ENCODE results near the gene SLC35A5. TPM values are rescaled to one million over a fixed set of nuclear protein-coding genes. Genes with fewer than 3 reads are reported as not detected.

The SLC35A5 gene
- total RNA-seq, 1 donor from 2014 or later: 25.8 TPM

- no peaks in the 10 kb centered on the region for H3K27me3 Mint-ChIP-seq (ENCODE audit: low read depth)
- H3K9me3 Mint-ChIP-seq: no peaks in the 10 kb centered on the region
- TF ChIP-seq CTCF (IDR thresholded peaks at IDR 0.05; ENCODE audit: unreplicated experiment): no peak
Observed at GRCh38 chr3:112564940-112565305, 3.1 kb downstream of the SLC35A5 start.

GRCh38 chr3:112568642-112569041 lies 6.8 kb downstream of the SLC35A5 start:
- no peaks in the 10 kb centered on the region for H3K9me3 Mint-ChIP-seq
- no peak overlapping the region for H3K27ac Mint-ChIP-seq
- H3K4me3 Mint-ChIP-seq: no peak overlapping the region
- TF ChIP-seq CTCF (IDR thresholded peaks at IDR 0.05; ENCODE audit: unreplicated experiment): no peak
- DNase-seq (ENCODE audit: low spot score in 2 of 2, unreplicated experiment in 2 of 2): no peak
- peaks cover 7% of the 10 kb centered on the region for H3K4me1 Mint-ChIP-seq
- no peaks in the 10 kb centered on the region for H3K27me3 Mint-ChIP-seq (ENCODE audit: low read depth)
- H3K36me3 Mint-ChIP-seq: peaks cover 31% of the 10 kb centered on the region

More at GRCh38 chr3:112564940-112565305, 3.1 kb downstream of the SLC35A5 start:
- DNase-seq (ENCODE audit: low spot score in 2 of 2, unreplicated experiment in 2 of 2): no peak
- Mint-ChIP-seq H3K27ac (no peak overlapping the region), H3K4me3 (no peak overlapping the region), H3K4me1 (peaks cover 23% of the 10 kb centered on the region), H3K36me3 (peaks cover 15% of the 10 kb centered on the region)

DNA sequence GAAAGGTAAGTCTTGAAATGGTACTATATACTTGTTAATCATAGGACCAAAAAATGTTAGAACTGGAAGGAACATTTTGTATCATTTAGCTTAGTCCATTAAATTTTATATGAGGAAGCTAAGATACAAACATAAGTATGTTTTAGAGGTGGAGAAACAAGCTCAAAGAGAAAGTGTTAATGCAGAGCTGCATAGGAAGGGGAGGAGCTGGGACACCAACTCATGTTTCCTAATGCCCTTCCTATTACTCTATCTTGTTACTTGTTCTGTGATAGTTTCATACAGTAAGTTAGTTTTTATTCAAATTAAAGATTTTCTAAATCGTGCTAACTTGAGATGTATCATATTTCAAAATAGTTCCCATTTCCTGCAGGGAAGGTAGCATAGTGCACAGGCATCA lies 7.4 kb downstream of the SLC35A5 start:
- no peak for DNase-seq (ENCODE audit: low spot score in 2 of 2, unreplicated experiment in 2 of 2)
- H3K27ac Mint-ChIP-seq: no peak overlapping the region
- H3K36me3 Mint-ChIP-seq: peaks cover 31% of the 10 kb centered on the region
- H3K4me1 Mint-ChIP-seq: peaks cover 1% of the 10 kb centered on the region
- no peak overlapping the region for H3K4me3 Mint-ChIP-seq
- H3K9me3 Mint-ChIP-seq: no peaks in the 10 kb centered on the region
- no peak for TF ChIP-seq CTCF (IDR thresholded peaks at IDR 0.05; ENCODE audit: unreplicated experiment)
- no peaks in the 10 kb centered on the region for H3K27me3 Mint-ChIP-seq (ENCODE audit: low read depth)

DNA sequence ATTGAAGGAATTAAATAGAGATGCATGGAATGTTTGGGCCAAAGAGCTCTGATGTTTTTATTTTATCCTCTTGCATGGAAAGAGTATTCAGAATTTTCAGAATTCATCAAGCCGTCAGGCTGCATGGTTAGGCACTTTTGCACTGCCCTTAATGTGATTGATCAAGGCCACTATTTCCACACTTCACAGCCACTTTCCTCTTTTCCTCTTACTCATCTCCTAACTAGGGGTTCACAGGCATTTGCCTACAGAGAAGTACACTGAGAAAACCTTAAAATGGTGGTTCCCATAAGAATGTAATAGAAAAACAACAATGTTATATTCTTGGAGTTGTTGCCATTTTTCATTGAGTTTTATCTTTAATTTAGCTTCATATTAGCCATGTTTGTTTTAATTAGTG lies 10.9 kb downstream of the SLC35A5 start:
- no peaks in the 10 kb centered on the region for H3K27me3 Mint-ChIP-seq (ENCODE audit: low read depth)
- no peaks in the 10 kb centered on the region for H3K4me1 Mint-ChIP-seq
- TF ChIP-seq CTCF (IDR thresholded peaks at IDR 0.05; ENCODE audit: unreplicated experiment): no peak
- no peak for DNase-seq (ENCODE audit: low spot score in 2 of 2, unreplicated experiment in 2 of 2)
- H3K9me3 Mint-ChIP-seq: no peaks in the 10 kb centered on the region
- H3K36me3 Mint-ChIP-seq: peaks cover 24% of the 10 kb centered on the region
- no peak overlapping the region for H3K27ac Mint-ChIP-seq
- H3K4me3 Mint-ChIP-seq: no peak overlapping the region

DNA sequence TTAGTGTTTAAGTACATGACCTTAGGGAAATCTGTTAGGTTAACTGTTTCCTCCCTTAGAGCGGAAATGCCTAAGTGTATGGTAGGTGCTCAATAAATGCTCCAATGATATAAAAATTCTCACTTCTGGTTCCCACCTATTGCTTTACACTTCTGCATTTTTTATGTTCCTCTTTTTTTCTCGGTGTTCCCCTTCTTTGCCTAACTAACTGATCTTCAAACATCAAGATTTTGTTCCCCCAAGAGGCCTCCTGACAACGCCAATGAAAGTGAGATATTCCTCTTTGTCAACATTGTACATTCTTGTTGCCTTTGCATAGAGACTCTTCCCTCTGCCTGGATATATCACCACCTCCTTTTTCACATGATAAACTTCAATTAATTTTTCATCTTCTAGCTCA lies 17.4 kb downstream of the SLC35A5 start:
- Mint-ChIP-seq H3K4me3 (no peak overlapping the region), H3K36me3 (peaks cover 11% of the 10 kb centered on the region), H3K27ac (no peak overlapping the region), H3K9me3 (no peaks in the 10 kb centered on the region), H3K4me1 (no peaks in the 10 kb centered on the region), H3K27me3 (ENCODE audit: low read depth) (no peaks in the 10 kb centered on the region)
- no peak for TF ChIP-seq CTCF (IDR thresholded peaks at IDR 0.05; ENCODE audit: unreplicated experiment)
- no peak for DNase-seq (ENCODE audit: low spot score in 2 of 2, unreplicated experiment in 2 of 2)

DNA sequence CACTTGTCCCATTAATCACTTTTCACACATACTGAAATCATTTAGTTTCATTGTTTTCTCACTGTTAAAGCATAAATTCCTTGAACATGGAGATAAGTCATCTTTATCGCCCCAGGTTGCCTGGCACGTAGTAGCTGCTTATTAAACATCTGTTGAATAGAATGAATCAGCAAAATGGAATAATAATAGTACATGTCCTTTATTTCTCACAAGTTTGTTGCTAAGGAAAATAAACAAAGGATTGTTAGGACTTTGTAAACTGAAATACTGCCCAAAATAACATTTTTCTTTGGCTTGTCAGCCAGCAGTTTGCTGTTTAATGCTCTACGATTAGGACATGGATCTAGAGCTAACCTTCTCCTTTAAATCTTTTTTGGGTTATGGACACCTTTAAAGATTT lies 17.9 kb downstream of the SLC35A5 start:
- peaks cover 11% of the 10 kb centered on the region for H3K36me3 Mint-ChIP-seq
- no peak overlapping the region for H3K4me3 Mint-ChIP-seq
- H3K9me3 Mint-ChIP-seq: no peaks in the 10 kb centered on the region
- H3K4me1 Mint-ChIP-seq: no peaks in the 10 kb centered on the region
- no peak overlapping the region for H3K27ac Mint-ChIP-seq
- no peak for TF ChIP-seq CTCF (IDR thresholded peaks at IDR 0.05; ENCODE audit: unreplicated experiment)
- DNase-seq (ENCODE audit: low spot score in 2 of 2, unreplicated experiment in 2 of 2): no peak
- no peaks in the 10 kb centered on the region for H3K27me3 Mint-ChIP-seq (ENCODE audit: low read depth)
